GM23338 (cell line): Measurements from ENCODE around the gene KIF6.

Experiments used
- EZH2 ChIP-seq: fragments of 200-600 bp; sonication (generic); IDR thresholded peaks from one replicate; pipeline ENCODE4 v1.8.0; 2017; ENCODE audit warnings: antibody characterized with exemption, mild to moderate bottlenecking, low read depth; ENCODE audit not compliant: unreplicated experiment
- POLR2AphosphoS5 ChIP-seq: IDR thresholded peaks from 2 replicates; pipeline ENCODE4 v1.6.1; 2016; ENCODE audit warnings: antibody characterized with exemption, low read depth
- REST ChIP-seq: IDR thresholded peaks from one replicate; pipeline ENCODE4 v1.6.1; 2018; ENCODE audit warnings: antibody characterized with exemption; ENCODE audit not compliant: unreplicated experiment
- ZNF114 ChIP-seq: fragments of 250-450 bp; sonication (Bioruptor Pico); IDR thresholded peaks from 2 replicates; pipeline ENCODE4 v1.5.0; 2020; ENCODE audit warnings: mild to moderate bottlenecking, moderate library complexity
- TF ChIP-seq, protein P1 (sequence below), 2 experiments: fragments of 200-600 bp in 1 of 2; sonication (generic) in 1 of 2; conservative IDR thresholded peaks; 2 replicates each; pipeline versions ENCODE4 v1.5.1 to v1.6.1; 2016 to 2017; ENCODE audit warnings: antibody characterized with exemption in 2 of 2, low read depth in 2 of 2, mild to moderate bottlenecking in 2 of 2, moderate library complexity in 1 of 2

DNA sequence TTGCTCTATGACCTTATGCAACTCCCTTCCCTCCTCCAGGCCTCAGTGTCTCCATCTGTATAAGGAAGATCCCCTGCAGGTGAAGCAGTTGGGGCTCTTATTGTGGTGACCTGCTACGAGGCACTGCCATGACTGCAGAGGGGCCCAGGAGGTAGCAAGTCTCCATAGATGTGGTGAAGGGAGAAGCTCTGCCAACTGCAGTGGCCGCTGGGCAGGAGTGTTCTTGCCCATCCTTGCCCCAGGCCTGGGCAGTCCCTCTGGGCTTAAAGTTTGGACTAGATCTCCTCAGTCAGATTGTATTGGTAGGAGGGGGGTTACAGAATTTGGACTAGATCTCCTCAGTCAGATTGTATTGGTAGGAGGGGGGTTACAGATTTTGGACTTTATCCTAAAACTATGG is 423.2 kb downstream of the KIF6 start:
- no peak for TF ChIP-seq POLR2AphosphoS5
- TF ChIP-seq EZH2: no peak
- TF ChIP-seq, protein P1, sequence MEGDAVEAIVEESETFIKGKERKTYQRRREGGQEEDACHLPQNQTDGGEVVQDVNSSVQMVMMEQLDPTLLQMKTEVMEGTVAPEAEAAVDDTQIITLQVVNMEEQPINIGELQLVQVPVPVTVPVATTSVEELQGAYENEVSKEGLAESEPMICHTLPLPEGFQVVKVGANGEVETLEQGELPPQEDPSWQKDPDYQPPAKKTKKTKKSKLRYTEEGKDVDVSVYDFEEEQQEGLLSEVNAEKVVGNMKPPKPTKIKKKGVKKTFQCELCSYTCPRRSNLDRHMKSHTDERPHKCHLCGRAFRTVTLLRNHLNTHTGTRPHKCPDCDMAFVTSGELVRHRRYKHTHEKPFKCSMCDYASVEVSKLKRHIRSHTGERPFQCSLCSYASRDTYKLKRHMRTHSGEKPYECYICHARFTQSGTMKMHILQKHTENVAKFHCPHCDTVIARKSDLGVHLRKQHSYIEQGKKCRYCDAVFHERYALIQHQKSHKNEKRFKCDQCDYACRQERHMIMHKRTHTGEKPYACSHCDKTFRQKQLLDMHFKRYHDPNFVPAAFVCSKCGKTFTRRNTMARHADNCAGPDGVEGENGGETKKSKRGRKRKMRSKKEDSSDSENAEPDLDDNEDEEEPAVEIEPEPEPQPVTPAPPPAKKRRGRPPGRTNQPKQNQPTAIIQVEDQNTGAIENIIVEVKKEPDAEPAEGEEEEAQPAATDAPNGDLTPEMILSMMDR (conservative IDR thresholded peaks at IDR 0.05; ENCODE audit: low read depth in 2 of 2): no peak; a peak in 1 of 4 replicates
- no peak for TF ChIP-seq REST
- TF ChIP-seq ZNF114: no peak
